ENCODE measurements around the gene MAP3K7CL.

MAP3K7CL gene

GRCh38 chr21:29178926-29179325 is 48.5 kb downstream of the MAP3K7CL start:
- no peak for DNase-seq
- Histone ChIP-seq H3K27me3 (replicated peaks; ENCODE audit: control insufficient read depth, insufficient read depth, low read length, poor library complexity, severe bottlenecking) (no peaks in the 10 kb centered on the region), H3K27ac (ENCODE audit: insufficient read depth, low read length, poor library complexity, severe bottlenecking) (no peak overlapping the region), H3K9me3 (ENCODE audit: control insufficient read depth, low read length) (no peaks in the 10 kb centered on the region), H3K36me3 (ENCODE audit: control insufficient read depth, insufficient read depth, low read length) (no peaks in the 10 kb centered on the region), H3K4me1 (ENCODE audit: control insufficient read depth, insufficient read depth, low read length, poor library complexity, severe bottlenecking) (no peaks in the 10 kb centered on the region), H3K4me3 (ENCODE audit: insufficient read depth, low read depth, low read length, poor library complexity, severe bottlenecking) (no peak overlapping the region)

GRCh38 chr21:29179503-29179902 is 49.1 kb downstream of the MAP3K7CL start:
- Histone ChIP-seq H3K36me3 (ENCODE audit: control insufficient read depth, insufficient read depth, low read length) (no peaks in the 10 kb centered on the region), H3K9me3 (ENCODE audit: control insufficient read depth, low read length) (no peaks in the 10 kb centered on the region), H3K27ac (ENCODE audit: insufficient read depth, low read length, poor library complexity, severe bottlenecking) (no peak overlapping the region), H3K4me1 (ENCODE audit: control insufficient read depth, insufficient read depth, low read length, poor library complexity, severe bottlenecking) (no peaks in the 10 kb centered on the region), H3K4me3 (ENCODE audit: insufficient read depth, low read depth, low read length, poor library complexity, severe bottlenecking) (no peak overlapping the region), H3K27me3 (replicated peaks; ENCODE audit: control insufficient read depth, insufficient read depth, low read length, poor library complexity, severe bottlenecking) (no peaks in the 10 kb centered on the region)
- no peak for DNase-seq

- Histone ChIP-seq H3K4me3 (ENCODE audit: insufficient read depth, low read depth, low read length, poor library complexity, severe bottlenecking) (no peak overlapping the region), H3K4me1 (ENCODE audit: control insufficient read depth, insufficient read depth, low read length, poor library complexity, severe bottlenecking) (no peaks in the 10 kb centered on the region), H3K9me3 (ENCODE audit: control insufficient read depth, low read length) (no peaks in the 10 kb centered on the region), H3K27ac (ENCODE audit: insufficient read depth, low read length, poor library complexity, severe bottlenecking) (no peak overlapping the region), H3K27me3 (replicated peaks; ENCODE audit: control insufficient read depth, insufficient read depth, low read length, poor library complexity, severe bottlenecking) (no peaks in the 10 kb centered on the region), H3K36me3 (ENCODE audit: control insufficient read depth, insufficient read depth, low read length) (no peaks in the 10 kb centered on the region)
- no peak for DNase-seq
These were observed 51.5 kb downstream of the MAP3K7CL start for GRCh38 chr21:29181799-29182470.

GRCh38 chr21:29182691-29183092 is 52.2 kb downstream of the MAP3K7CL start:
- Histone ChIP-seq H3K9me3 (ENCODE audit: control insufficient read depth, low read length) (no peaks in the 10 kb centered on the region), H3K27ac (ENCODE audit: insufficient read depth, low read length, poor library complexity, severe bottlenecking) (no peak overlapping the region), H3K36me3 (ENCODE audit: control insufficient read depth, insufficient read depth, low read length) (no peaks in the 10 kb centered on the region), H3K4me3 (ENCODE audit: insufficient read depth, low read depth, low read length, poor library complexity, severe bottlenecking) (no peak overlapping the region), H3K27me3 (replicated peaks; ENCODE audit: control insufficient read depth, insufficient read depth, low read length, poor library complexity, severe bottlenecking) (no peaks in the 10 kb centered on the region), H3K4me1 (ENCODE audit: control insufficient read depth, insufficient read depth, low read length, poor library complexity, severe bottlenecking) (no peaks in the 10 kb centered on the region)
- no peak for DNase-seq

- H3K9me3 ChIP-seq (ENCODE audit: control insufficient read depth, low read length), result no peaks in the 10 kb centered on the region
- no peak overlapping the region for H3K27ac ChIP-seq (ENCODE audit: insufficient read depth, low read length, poor library complexity, severe bottlenecking)
- H3K4me3 ChIP-seq (ENCODE audit: insufficient read depth, low read depth, low read length, poor library complexity, severe bottlenecking), result no peak overlapping the region
- no peak for DNase-seq
- H3K4me1 ChIP-seq (ENCODE audit: control insufficient read depth, insufficient read depth, low read length, poor library complexity, severe bottlenecking), result no peaks in the 10 kb centered on the region
- no peaks in the 10 kb centered on the region for H3K27me3 ChIP-seq (replicated peaks; ENCODE audit: control insufficient read depth, insufficient read depth, low read length, poor library complexity, severe bottlenecking)
- no peaks in the 10 kb centered on the region for H3K36me3 ChIP-seq (ENCODE audit: control insufficient read depth, insufficient read depth, low read length)
These were observed 53.6 kb downstream of the MAP3K7CL start for GRCh38 chr21:29184037-29184436.

- Histone ChIP-seq H3K27ac (ENCODE audit: insufficient read depth, low read length, poor library complexity, severe bottlenecking) (no peak overlapping the region), H3K4me3 (ENCODE audit: insufficient read depth, low read depth, low read length, poor library complexity, severe bottlenecking) (no peak overlapping the region), H3K36me3 (ENCODE audit: control insufficient read depth, insufficient read depth, low read length) (no peaks in the 10 kb centered on the region), H3K4me1 (ENCODE audit: control insufficient read depth, insufficient read depth, low read length, poor library complexity, severe bottlenecking) (no peaks in the 10 kb centered on the region), H3K27me3 (replicated peaks; ENCODE audit: control insufficient read depth, insufficient read depth, low read length, poor library complexity, severe bottlenecking) (no peaks in the 10 kb centered on the region), H3K9me3 (ENCODE audit: control insufficient read depth, low read length) (no peaks in the 10 kb centered on the region)
- DNase-seq, result no peak
These were observed 54.7 kb downstream of the MAP3K7CL start for GRCh38 chr21:29185172-29185571.

- no peak overlapping the region for H3K27ac ChIP-seq (ENCODE audit: insufficient read depth, low read length, poor library complexity, severe bottlenecking)
- DNase-seq, result no peak
- no peaks in the 10 kb centered on the region for H3K4me1 ChIP-seq (ENCODE audit: control insufficient read depth, insufficient read depth, low read length, poor library complexity, severe bottlenecking)
- H3K4me3 ChIP-seq (ENCODE audit: insufficient read depth, low read depth, low read length, poor library complexity, severe bottlenecking), result no peak overlapping the region
- H3K36me3 ChIP-seq (ENCODE audit: control insufficient read depth, insufficient read depth, low read length), result no peaks in the 10 kb centered on the region
- no peaks in the 10 kb centered on the region for H3K9me3 ChIP-seq (ENCODE audit: control insufficient read depth, low read length)
- no peaks in the 10 kb centered on the region for H3K27me3 ChIP-seq (replicated peaks; ENCODE audit: control insufficient read depth, insufficient read depth, low read length, poor library complexity, severe bottlenecking)
These were observed 55.2 kb downstream of the MAP3K7CL start for GRCh38 chr21:29185633-29186032.

GRCh38 chr21:29186246-29186645 is 55.8 kb downstream of the MAP3K7CL start:
- Histone ChIP-seq H3K27ac (ENCODE audit: insufficient read depth, low read length, poor library complexity, severe bottlenecking) (no peak overlapping the region), H3K9me3 (ENCODE audit: control insufficient read depth, low read length) (no peaks in the 10 kb centered on the region), H3K27me3 (replicated peaks; ENCODE audit: control insufficient read depth, insufficient read depth, low read length, poor library complexity, severe bottlenecking) (no peaks in the 10 kb centered on the region), H3K4me3 (ENCODE audit: insufficient read depth, low read depth, low read length, poor library complexity, severe bottlenecking) (no peak overlapping the region), H3K4me1 (ENCODE audit: control insufficient read depth, insufficient read depth, low read length, poor library complexity, severe bottlenecking) (no peaks in the 10 kb centered on the region), H3K36me3 (ENCODE audit: control insufficient read depth, insufficient read depth, low read length) (no peaks in the 10 kb centered on the region)
- DNase-seq, result no peak

- DNase-seq, result no peak
- Histone ChIP-seq H3K27me3 (replicated peaks; ENCODE audit: control insufficient read depth, insufficient read depth, low read length, poor library complexity, severe bottlenecking) (no peaks in the 10 kb centered on the region), H3K36me3 (ENCODE audit: control insufficient read depth, insufficient read depth, low read length) (no peaks in the 10 kb centered on the region), H3K27ac (ENCODE audit: insufficient read depth, low read length, poor library complexity, severe bottlenecking) (no peak overlapping the region), H3K4me1 (ENCODE audit: control insufficient read depth, insufficient read depth, low read length, poor library complexity, severe bottlenecking) (no peaks in the 10 kb centered on the region), H3K4me3 (ENCODE audit: insufficient read depth, low read depth, low read length, poor library complexity, severe bottlenecking) (no peak overlapping the region), H3K9me3 (ENCODE audit: control insufficient read depth, low read length) (no peaks in the 10 kb centered on the region)
These were observed 57.5 kb downstream of the MAP3K7CL start for GRCh38 chr21:29187944-29188343.

GRCh38 chr21:29189353-29189752 is 58.9 kb downstream of the MAP3K7CL start:
- no peak for DNase-seq
- Histone ChIP-seq H3K27ac (ENCODE audit: insufficient read depth, low read length, poor library complexity, severe bottlenecking) (no peak overlapping the region), H3K4me1 (ENCODE audit: control insufficient read depth, insufficient read depth, low read length, poor library complexity, severe bottlenecking) (no peaks in the 10 kb centered on the region), H3K9me3 (ENCODE audit: control insufficient read depth, low read length) (no peaks in the 10 kb centered on the region), H3K27me3 (replicated peaks; ENCODE audit: control insufficient read depth, insufficient read depth, low read length, poor library complexity, severe bottlenecking) (no peaks in the 10 kb centered on the region), H3K36me3 (ENCODE audit: control insufficient read depth, insufficient read depth, low read length) (no peaks in the 10 kb centered on the region), H3K4me3 (ENCODE audit: insufficient read depth, low read depth, low read length, poor library complexity, severe bottlenecking) (no peak overlapping the region)
